IPS DF 6.9 (cell line): ENCODE results near the gene OR4C6.

Source experiments
- DNase-seq: peaks from one replicate; pipeline ENCODE4 v3.0.0-alpha.2; 2013; ENCODE audit warnings: low read depth, low spot score
- H3K27ac ChIP-seq: one replicate; pipeline ENCODE4 v1.5.1; 2013; ENCODE audit warnings: low read length, control low read depth
- H3K27me3 ChIP-seq: 2 replicates; pipeline ENCODE4 v1.6.1; 2013; ENCODE audit warnings: mild to moderate bottlenecking, low read length; ENCODE audit not compliant: control insufficient read depth, insufficient read depth
- H3K36me3 ChIP-seq: 2 replicates; pipeline ENCODE4 v1.6.1; 2013; ENCODE audit warnings: low read length; ENCODE audit not compliant: control insufficient read depth, insufficient read depth
- H3K4me1 ChIP-seq: 2 replicates; pipeline ENCODE4 v1.6.1; 2013; ENCODE audit warnings: low read length; ENCODE audit not compliant: control insufficient read depth, insufficient read depth
- H3K4me3 ChIP-seq: 2 replicates; pipeline ENCODE4 v1.5.1; 2013; ENCODE audit warnings: mild to moderate bottlenecking, low read length
- H3K9me3 ChIP-seq: 2 replicates; pipeline ENCODE4 v1.6.1; 2013; ENCODE audit warnings: low read length, inconsistent platforms; ENCODE audit not compliant: control insufficient read depth, insufficient read depth
- WGBS: extraction: QIAGEN DNeasy Blood & Tissue Kit; methylation state at CpG from one replicate; pipeline ENCODE4 v1.1.7; 2013; ENCODE audit warnings: mixed read lengths, missing lambda C conversion rate; ENCODE audit not compliant: insufficient read length, insufficient coverage; 5-methylcytosine and 5-hydroxymethylcytosine counted together

The OR4C6 gene

GRCh38 chr11:55661901-55662300 is at the start of gene OR4C6:
TSS of gene OR4C6 (plus strand) at chr11:55662201. CDS start at chr11:55665167, 2,966 bp downstream.
- H3K36me3 ChIP-seq, result no peaks in the 10 kb centered on the region
- H3K27ac ChIP-seq, result no peak within 1 kb of the TSS
- WGBS, result no CpG with 5 or more reads among the region's 1 CpG
- no peaks in the 10 kb centered on the region; the same call in 1 of the 2 replicates for H3K9me3 ChIP-seq
- no peaks in the 10 kb centered on the region for H3K4me1 ChIP-seq
- no peak within 1 kb of the TSS for H3K4me3 ChIP-seq
- H3K27me3 ChIP-seq, result no peaks in the 10 kb centered on the region
- DNase-seq, result no peak

GRCh38 chr11:55624531-55624930 is 37.5 kb upstream of the OR4C6 start:
- Histone ChIP-seq H3K27ac (no peak overlapping the region), H3K4me1 (no peaks in the 10 kb centered on the region), H3K27me3 (no peaks in the 10 kb centered on the region), H3K36me3 (no peaks in the 10 kb centered on the region), H3K9me3 (peaks cover 1% of the 10 kb centered on the region; the same call in 1 of the 2 replicates), H3K4me3 (no peak overlapping the region)
- DNase-seq, result no peak
- no CpG with 5 or more reads among the region's 1 CpG for whole genome bisulfite sequencing

- no peaks in the 10 kb centered on the region for H3K36me3 ChIP-seq
- WGBS, result no CpG with 5 or more reads among the region's 3 CpGs
- no peak within 1 kb of the TSS for H3K4me3 ChIP-seq
- no peaks in the 10 kb centered on the region for H3K9me3 ChIP-seq
- H3K27ac ChIP-seq, result no peak within 1 kb of the TSS
- H3K27me3 ChIP-seq, result no peaks in the 10 kb centered on the region
- H3K4me1 ChIP-seq, result no peaks in the 10 kb centered on the region
- no peak for DNase-seq
Observed at GRCh38 chr11:55634813-55635212, 27.2 kb upstream of the OR4C6 start, which contains the start of gene OR4P4. TSS of gene OR4P4 (plus strand) at chr11:55635113.

GRCh38 chr11:55648027-55648426 is 14.0 kb upstream of the OR4C6 start, which contains the start of gene OR4S2:
TSS of gene OR4S2 (plus strand) at chr11:55648327. CDS start at chr11:55650904, 2,577 bp downstream.
- WGBS, result 100% methylated on average over 1 of the region's 2 CpGs
- Histone ChIP-seq H3K4me1 (no peaks in the 10 kb centered on the region), H3K4me3 (no peak within 1 kb of the TSS), H3K27me3 (no peaks in the 10 kb centered on the region), H3K27ac (no peak within 1 kb of the TSS), H3K36me3 (no peaks in the 10 kb centered on the region), H3K9me3 (no peaks in the 10 kb centered on the region)
- no peak for DNase-seq

GRCh38 chr11:55652560-55652959 is 9.4 kb upstream of the OR4C6 start:
- Histone ChIP-seq H3K4me1 (no peaks in the 10 kb centered on the region), H3K27me3 (no peaks in the 10 kb centered on the region), H3K27ac (no peak overlapping the region), H3K9me3 (peaks cover 1% of the 10 kb centered on the region; the same call in 1 of the 2 replicates), H3K36me3 (no peaks in the 10 kb centered on the region), H3K4me3 (no peak overlapping the region)
- DNase-seq, result no peak
- no CpG with 5 or more reads among the region's 1 CpG for WGBS

- Histone ChIP-seq H3K36me3 (no peaks in the 10 kb centered on the region), H3K27me3 (no peaks in the 10 kb centered on the region), H3K27ac (no peak overlapping the region), H3K9me3 (peaks cover 1% of the 10 kb centered on the region; the same call in 1 of the 2 replicates), H3K4me1 (no peaks in the 10 kb centered on the region), H3K4me3 (no peak overlapping the region)
- DNase-seq, result no peak
Observed at GRCh38 chr11:55655096-55655495, 6.9 kb upstream of the OR4C6 start.

- Histone ChIP-seq H3K4me1 (no peaks in the 10 kb centered on the region), H3K36me3 (no peaks in the 10 kb centered on the region), H3K9me3 (peaks cover 1% of the 10 kb centered on the region; the same call in 1 of the 2 replicates), H3K27ac (no peak overlapping the region), H3K4me3 (no peak overlapping the region), H3K27me3 (no peaks in the 10 kb centered on the region)
- DNase-seq, result no peak
- WGBS, result no CpG with 5 or more reads among the region's 2 CpGs
Observed at GRCh38 chr11:55658031-55658573, 3.9 kb upstream of the OR4C6 start.

GRCh38 chr11:55658608-55659007 is 3.4 kb upstream of the OR4C6 start:
- Histone ChIP-seq H3K9me3 (peaks cover 1% of the 10 kb centered on the region; the same call in 1 of the 2 replicates), H3K27me3 (no peaks in the 10 kb centered on the region), H3K27ac (no peak overlapping the region), H3K4me1 (no peaks in the 10 kb centered on the region), H3K36me3 (no peaks in the 10 kb centered on the region), H3K4me3 (no peak overlapping the region)
- no peak for DNase-seq
- no CpG with 5 or more reads among the region's 1 CpG for WGBS

GRCh38 chr11:55669376-55669775 is 7.4 kb downstream of the OR4C6 start:
- Histone ChIP-seq H3K27me3 (no peaks in the 10 kb centered on the region), H3K4me3 (no peak overlapping the region), H3K27ac (no peak overlapping the region), H3K36me3 (no peaks in the 10 kb centered on the region), H3K9me3 (no peaks in the 10 kb centered on the region; the same call in 1 of the 2 replicates), H3K4me1 (no peaks in the 10 kb centered on the region)
- DNase-seq, result no peak
- WGBS, result no CpG with 5 or more reads among the region's 2 CpGs

- Histone ChIP-seq H3K27ac (no peak overlapping the region), H3K36me3 (no peaks in the 10 kb centered on the region), H3K4me1 (no peaks in the 10 kb centered on the region), H3K4me3 (no peak overlapping the region), H3K9me3 (no peaks in the 10 kb centered on the region; the same call in 1 of the 2 replicates), H3K27me3 (no peaks in the 10 kb centered on the region)
- WGBS, result no CpG with 5 or more reads among the region's 5 CpGs
- DNase-seq, result no peak
Observed at GRCh38 chr11:55673860-55674259, 11.9 kb downstream of the OR4C6 start.

- no CpG with 5 or more reads among the region's 3 CpGs for WGBS
- H3K9me3 ChIP-seq, result peaks cover 10% of the 10 kb centered on the region
Observed at GRCh38 chr11:55697817-55698216, 35.8 kb downstream of the OR4C6 start.

More at GRCh38 chr11:55697817-55698216, 35.8 kb downstream of the OR4C6 start:
- H3K36me3 ChIP-seq, result no peaks in the 10 kb centered on the region
- H3K4me3 ChIP-seq, result no peak overlapping the region
- DNase-seq, result no peak
- no peaks in the 10 kb centered on the region for H3K4me1 ChIP-seq
- no peak overlapping the region for H3K27ac ChIP-seq
- no peaks in the 10 kb centered on the region for H3K27me3 ChIP-seq
